GM23338 (cell line): ENCODE measurements around the gene ALAD. TPM values are rescaled to one million over a fixed set of nuclear protein-coding genes. Genes with fewer than 3 reads are reported as not detected.
"Not testable (repeated sequence)": the region's sequence is repeated elsewhere in the genome, so short reads cannot be mapped to it uniquely, and the experiment has no call there.

Experiments
- ATAC-seq: fragments of 200-7000 bp; cut with Tn5 transposase; 3 replicates; pipeline ENCODE4 v1.9.1; 2020
- DNase-seq: peaks from one replicate; pipeline ENCODE4 v3.0.0-alpha.2; 2015; ENCODE audit warnings: low spot score
- H2AFZ ChIP-seq: fragments of 200-600 bp; sonication (generic); 2 replicates; pipeline ENCODE4 v1.8.0; 2016; ENCODE audit warnings: antibody characterized with exemption, mild to moderate bottlenecking, moderate library complexity
- H3F3A ChIP-seq: fragments of 200-600 bp; sonication (generic); replicated peaks from 2 replicates; pipeline ENCODE4 v1.8.0; 2017; ENCODE audit warnings: antibody characterized with exemption, mixed run types, low read depth
- H3K27ac ChIP-seq: fragments of 200-600 bp; sonication (generic); 2 replicates; pipeline ENCODE4 v1.6.1; 2016; ENCODE audit warnings: low read depth
- H3K27me3 ChIP-seq: fragments of 200-600 bp; sonication (generic); 2 replicates; pipeline ENCODE4 v1.8.0; 2016; ENCODE audit warnings: mild to moderate bottlenecking, mixed run types, moderate library complexity; ENCODE audit not compliant: insufficient read depth
- H3K36me3 ChIP-seq: fragments of 200-600 bp; sonication (generic); 2 replicates; pipeline ENCODE4 v1.8.0; 2016; ENCODE audit warnings: mild to moderate bottlenecking; ENCODE audit not compliant: insufficient read depth
- H3K4me1 ChIP-seq: fragments of 200-600 bp; sonication (generic); 2 replicates; pipeline ENCODE4 v1.8.0; 2016; ENCODE audit warnings: mild to moderate bottlenecking, moderate library complexity; ENCODE audit not compliant: insufficient read depth
- H3K4me2 ChIP-seq: fragments of 200-600 bp; sonication (generic); 2 replicates; pipeline ENCODE4 v1.7.1; 2017; ENCODE audit warnings: mixed run types
- H3K4me3 ChIP-seq: fragments of 200-600 bp; sonication (generic); 2 replicates; pipeline ENCODE4 v1.6.1; 2016; ENCODE audit warnings: mixed run types
- H3K79me2 ChIP-seq: fragments of 200-600 bp; sonication (generic); replicated peaks from 2 replicates; pipeline ENCODE4 v1.8.0; 2017; ENCODE audit warnings: mild to moderate bottlenecking; ENCODE audit not compliant: insufficient read depth
- H3K9me2 ChIP-seq: fragments of 200-600 bp; sonication (generic); 2 replicates; pipeline ENCODE4 v1.8.0; 2017; ENCODE audit not compliant: insufficient read depth
- H4K20me1 ChIP-seq: fragments of 200-600 bp; sonication (generic); replicated peaks from 2 replicates; pipeline ENCODE4 v1.8.0; 2017; ENCODE audit warnings: mild to moderate bottlenecking; ENCODE audit not compliant: insufficient read depth
- H3K27ac Mint-ChIP-seq: 2 replicates; pipeline ENCODE4 v1.8.0; 2020; ENCODE audit warnings: inconsistent platforms, mild to moderate bottlenecking, moderate library complexity, mixed read lengths
- H3K27me3 Mint-ChIP-seq: 3 replicates; pipeline ENCODE4 v1.8.0; 2022; ENCODE audit warnings: low read depth, mild to moderate bottlenecking, moderate library complexity, mixed read lengths, inconsistent platforms; ENCODE audit not compliant: insufficient read depth, poor library complexity
- H3K36me3 Mint-ChIP-seq: 3 replicates; pipeline ENCODE4 v1.8.0; 2021; ENCODE audit warnings: low read depth, mild to moderate bottlenecking, inconsistent platforms, moderate library complexity, mixed read lengths
- H3K4me1 Mint-ChIP-seq: 3 replicates; pipeline ENCODE4 v1.8.0; 2020; ENCODE audit warnings: mild to moderate bottlenecking, inconsistent platforms, mixed read lengths
- H3K4me3 Mint-ChIP-seq: 3 replicates; pipeline ENCODE4 v1.8.0; 2021; ENCODE audit warnings: moderate library complexity, mild to moderate bottlenecking, inconsistent platforms, mixed read lengths
- H3K9me3 Mint-ChIP-seq: 3 replicates; pipeline ENCODE4 v1.8.0; 2020; ENCODE audit warnings: moderate library complexity, mild to moderate bottlenecking, inconsistent platforms, mixed read lengths
- EZH2phosphoT487 ChIP-seq: fragments of 200-600 bp; sonication (generic); IDR thresholded peaks from one replicate; pipeline ENCODE4 v1.8.1; 2018; ENCODE audit warnings: antibody characterized with exemption; ENCODE audit not compliant: unreplicated experiment
- POLR2AphosphoS5 ChIP-seq: IDR thresholded peaks from 2 replicates; pipeline ENCODE4 v1.6.1; 2016; ENCODE audit warnings: antibody characterized with exemption, low read depth
- polyA plus RNA-seq: library from polyadenylated mRNA; unstranded; fragments of >200 nt; fragmentation: Nextera tagmentation; extraction: Ambion mirVana; gene quantifications from 2 replicates; pipeline ENCODE4 v1.2.1, GENCODE V29; 2016
- total RNA-seq: library from RNA; depleted of rRNA; stranded (reverse); fragments of >200 nt; shearing (Covaris generic); gene quantifications from 2 replicates; pipeline ENCODE4 v1.2.3, GENCODE V29; 2014

Gene ALAD
- total and polyA plus RNA-seq, 2 experiments from 2014 or later, result 7.1 to 10.1 TPM

DNA sequence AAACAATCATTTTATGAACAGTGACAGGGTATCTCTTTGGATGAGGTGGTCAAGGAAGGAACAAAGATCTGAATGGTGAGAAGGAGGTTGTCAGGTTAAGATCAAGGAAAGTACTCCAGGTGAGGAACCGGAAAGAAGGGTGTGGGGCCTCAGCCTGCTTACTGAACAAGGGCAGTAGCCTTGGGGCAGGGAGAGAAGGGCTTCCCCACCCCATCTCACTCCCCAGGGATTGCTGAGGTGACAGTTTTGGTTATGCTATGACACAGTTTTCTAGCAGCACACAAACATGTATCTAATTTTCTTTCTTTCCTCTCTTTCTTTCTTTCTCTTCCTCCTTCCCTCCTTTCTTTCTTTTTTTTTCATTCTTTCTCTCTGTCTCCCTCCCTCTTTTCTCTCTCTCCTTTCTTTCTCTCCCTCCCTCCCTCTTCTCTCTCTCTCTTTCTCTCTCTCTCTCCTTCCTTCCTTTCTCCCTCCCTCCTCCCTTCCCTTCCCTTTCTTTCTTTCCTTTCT, 20.2 kb downstream of the ALAD start:
- no peak for ATAC-seq
- Histone ChIP-seq H4K20me1 (no peaks in the 10 kb centered on the region), H3K27me3 (no peaks in the 10 kb centered on the region), H3K4me3 (no peak overlapping the region), H2AFZ (peak overlapping the region; percentile 56; the same call in 1 of the 2 replicates), H3K79me2 (no peaks in the 10 kb centered on the region), H3K4me2 (no peak overlapping the region), H3K36me3 (no peaks in the 10 kb centered on the region), H3K4me1 (no peaks in the 10 kb centered on the region; the same call in 1 of the 2 replicates), H3K27ac (no peak overlapping the region), H3F3A (no peaks in the 10 kb centered on the region), H3K9me2 (no peaks in the 10 kb centered on the region)
- TF ChIP-seq POLR2AphosphoS5, result no peak
- no peak for TF ChIP-seq EZH2phosphoT487
- peaks cover 14% of the 10 kb centered on the region for H3K4me1 Mint-ChIP-seq
- H3K27me3 Mint-ChIP-seq, result peaks cover 5% of the 10 kb centered on the region
- no peak overlapping the region for H3K27ac Mint-ChIP-seq
- H3K36me3 Mint-ChIP-seq, result no peaks in the 10 kb centered on the region
- H3K4me3 Mint-ChIP-seq, result no peak overlapping the region
- H3K9me3 Mint-ChIP-seq, result no peaks in the 10 kb centered on the region; the same call in 2 of the 3 replicates
- DNase-seq, result no peak

DNA sequence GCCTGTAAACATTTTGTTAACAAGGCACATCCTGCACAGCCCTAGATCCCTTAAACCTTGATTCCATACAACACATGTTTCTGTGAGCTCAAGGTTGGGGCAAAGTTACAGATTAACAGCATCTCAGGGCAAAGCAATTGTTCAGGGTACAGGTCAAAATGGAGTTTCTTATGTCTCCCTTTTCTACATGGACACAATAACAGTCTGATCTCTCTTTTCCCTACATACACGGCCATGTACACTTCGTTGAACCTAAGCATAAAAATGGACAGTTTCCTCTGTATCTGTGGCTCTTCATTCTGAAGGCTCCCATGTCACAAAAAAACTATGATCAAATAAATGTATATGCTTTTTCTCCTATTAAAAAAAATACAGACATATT, 21.3 kb downstream of the ALAD start:
- not testable (repeated sequence) for H3K4me1 ChIP-seq, H3K27ac Mint-ChIP-seq, ATAC-seq

DNA sequence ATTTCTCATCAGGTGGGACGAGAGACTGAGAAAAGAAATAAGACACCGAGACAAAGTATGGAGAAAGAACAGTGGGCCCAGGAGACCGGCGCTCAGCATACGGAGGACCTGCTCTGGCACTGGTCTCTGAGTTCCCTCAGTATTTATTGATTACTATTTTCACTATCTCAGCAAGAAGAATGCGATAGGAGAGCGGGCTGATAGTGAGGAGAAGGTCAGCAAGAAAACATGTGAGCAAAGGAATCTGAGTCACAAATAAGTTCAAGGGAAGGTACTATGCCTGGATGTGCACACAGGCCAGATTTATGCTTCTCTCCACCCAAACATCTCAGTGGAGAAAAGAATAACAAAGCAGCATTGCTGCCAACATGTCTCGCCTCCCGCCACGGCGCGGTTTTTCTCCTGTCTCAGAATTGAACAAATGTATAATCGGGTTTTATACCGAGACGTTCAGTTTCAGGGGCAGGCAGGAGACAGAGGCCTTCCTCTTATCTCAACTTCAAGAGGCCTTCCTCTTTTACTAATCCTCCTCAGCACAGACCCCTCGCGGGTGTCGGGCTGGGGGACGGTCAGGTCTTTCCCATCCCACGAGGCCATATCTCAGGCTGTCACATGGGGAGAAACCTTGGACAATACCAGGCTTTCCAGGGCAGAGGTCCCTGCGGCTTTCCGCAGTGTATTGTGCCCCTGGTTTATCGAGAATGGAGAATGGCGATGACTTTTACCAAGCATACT, 21.8 kb downstream of the ALAD start:
- H3K9me2 ChIP-seq, H3K27ac ChIP-seq, H3K27me3 Mint-ChIP-seq, ATAC-seq, H3K27ac Mint-ChIP-seq, H2AFZ ChIP-seq, H3K9me3 Mint-ChIP-seq, H3K79me2 ChIP-seq, H3K4me2 ChIP-seq, H3K27me3 ChIP-seq, H4K20me1 ChIP-seq, H3K36me3 Mint-ChIP-seq, H3K4me1 ChIP-seq, H3K36me3 ChIP-seq, H3K4me3 Mint-ChIP-seq, H3F3A ChIP-seq, H3K4me3 ChIP-seq, DNase-seq: not testable (repeated sequence)
- H3K4me1 Mint-ChIP-seq, result peaks cover 14% of the 10 kb centered on the region

More for the DNA sequence above, 21.3 kb downstream of the ALAD start:
- peaks cover 14% of the 10 kb centered on the region for H3K4me1 Mint-ChIP-seq
- H3K79me2 ChIP-seq, H3K4me2 ChIP-seq, H2AFZ ChIP-seq, H3F3A ChIP-seq, H3K9me2 ChIP-seq, H3K4me3 Mint-ChIP-seq, H3K4me3 ChIP-seq, DNase-seq, H3K27ac ChIP-seq, H4K20me1 ChIP-seq, H3K27me3 ChIP-seq, H3K27me3 Mint-ChIP-seq, H3K36me3 ChIP-seq, H3K36me3 Mint-ChIP-seq, H3K9me3 Mint-ChIP-seq: not testable (repeated sequence)
